ENCODE results near the gene ST7.

- TF ChIP-seq, protein P1, sequence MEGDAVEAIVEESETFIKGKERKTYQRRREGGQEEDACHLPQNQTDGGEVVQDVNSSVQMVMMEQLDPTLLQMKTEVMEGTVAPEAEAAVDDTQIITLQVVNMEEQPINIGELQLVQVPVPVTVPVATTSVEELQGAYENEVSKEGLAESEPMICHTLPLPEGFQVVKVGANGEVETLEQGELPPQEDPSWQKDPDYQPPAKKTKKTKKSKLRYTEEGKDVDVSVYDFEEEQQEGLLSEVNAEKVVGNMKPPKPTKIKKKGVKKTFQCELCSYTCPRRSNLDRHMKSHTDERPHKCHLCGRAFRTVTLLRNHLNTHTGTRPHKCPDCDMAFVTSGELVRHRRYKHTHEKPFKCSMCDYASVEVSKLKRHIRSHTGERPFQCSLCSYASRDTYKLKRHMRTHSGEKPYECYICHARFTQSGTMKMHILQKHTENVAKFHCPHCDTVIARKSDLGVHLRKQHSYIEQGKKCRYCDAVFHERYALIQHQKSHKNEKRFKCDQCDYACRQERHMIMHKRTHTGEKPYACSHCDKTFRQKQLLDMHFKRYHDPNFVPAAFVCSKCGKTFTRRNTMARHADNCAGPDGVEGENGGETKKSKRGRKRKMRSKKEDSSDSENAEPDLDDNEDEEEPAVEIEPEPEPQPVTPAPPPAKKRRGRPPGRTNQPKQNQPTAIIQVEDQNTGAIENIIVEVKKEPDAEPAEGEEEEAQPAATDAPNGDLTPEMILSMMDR (IDR thresholded peaks at IDR 0.05), result no peak
- no peak for TF ChIP-seq POLR2A (IDR thresholded peaks at IDR 0.05)
Observed at GRCh38 chr7:117152213-117153007, 199.1 kb downstream of the ST7 start.
